ENCODE measurements around the gene SGTA. TPM values are rescaled to one million over a fixed set of nuclear protein-coding genes. Genes with fewer than 3 reads are reported as not detected.

SGTA gene
- polyA plus RNA-seq, 4 donors, result 38.2 to 79.5 (median 69.7) TPM

GRCh38 chr19:2759362-2759761, 23.7 kb downstream of the SGTA start:
- Histone ChIP-seq H3K27ac (ENCODE audit: low read depth in 1 of 3, low read length in 2 of 3) (no peak overlapping the region), H3K4me1 (ENCODE audit: control insufficient read depth in 3 of 3, insufficient read depth in 2 of 3, low read depth in 1 of 3, low read length in 2 of 3) (no peaks in the 10 kb centered on the region), H3K4me3 (ENCODE audit: low read depth in 1 of 3, low read length in 3 of 3) (no peak overlapping the region), H3K27me3 (ENCODE audit: control insufficient read depth in 3 of 3, insufficient read depth in 3 of 3, low read length in 3 of 3) (no peaks in the 10 kb centered on the region), H3K9me3 (ENCODE audit: control insufficient read depth in 2 of 2, insufficient read depth in 1 of 2, low read depth in 1 of 2, low read length in 1 of 2) (no peaks in the 10 kb centered on the region), H3K36me3 (ENCODE audit: control insufficient read depth in 3 of 3, insufficient read depth in 2 of 3, low read depth in 1 of 3, low read length in 3 of 3) (peaks cover 15 to 87% (median 19%) of the 10 kb centered on the region in 3 donors)
- WGBS, 3 donors, result 88 to 95% (median 89%) methylated on average over 17 of the region's 17 CpGs
- no peak for FAIRE-seq
- no peak for DNase-seq

- peaks cover 15 to 88% (median 19%) of the 10 kb centered on the region in 3 donors for H3K36me3 ChIP-seq (ENCODE audit: control insufficient read depth in 3 of 3, insufficient read depth in 2 of 3, low read depth in 1 of 3, low read length in 3 of 3)
Measured at GRCh38 chr19:2758601-2759313, 24.3 kb downstream of the SGTA start.

GRCh38 chr19:2756921-2757881, 25.9 kb downstream of the SGTA start:
- Histone ChIP-seq H3K36me3 (ENCODE audit: control insufficient read depth in 3 of 3, insufficient read depth in 2 of 3, low read depth in 1 of 3, low read length in 3 of 3) (peaks cover 10 to 80% (median 19%) of the 10 kb centered on the region in 3 donors), H3K27me3 (ENCODE audit: control insufficient read depth in 3 of 3, insufficient read depth in 3 of 3, low read length in 3 of 3) (no peaks in the 10 kb centered on the region), H3K9me3 (ENCODE audit: control insufficient read depth in 2 of 2, insufficient read depth in 1 of 2, low read depth in 1 of 2, low read length in 1 of 2) (no peaks in the 10 kb centered on the region), H3K27ac (ENCODE audit: low read depth in 1 of 3, low read length in 2 of 3) (no peak overlapping the region), H3K4me3 (ENCODE audit: low read depth in 1 of 3, low read length in 3 of 3) (no peak overlapping the region), H3K4me1 (ENCODE audit: control insufficient read depth in 3 of 3, insufficient read depth in 2 of 3, low read depth in 1 of 3, low read length in 2 of 3) (no peaks in the 10 kb centered on the region)
- FAIRE-seq (no peak), DNase-seq (no peak)
- 95 to 97% (median 96%) methylated on average over 46 to 48 of the region's 48 CpGs for WGBS, 3 donors

More at GRCh38 chr19:2758601-2759313, 24.3 kb downstream of the SGTA start:
- no peaks in the 10 kb centered on the region for H3K4me1 ChIP-seq (ENCODE audit: control insufficient read depth in 3 of 3, insufficient read depth in 2 of 3, low read depth in 1 of 3, low read length in 2 of 3)
- 90 to 96% (median 93%) methylated on average over 17 of the region's 17 CpGs for whole genome bisulfite sequencing, 3 donors
- H3K9me3 ChIP-seq (ENCODE audit: control insufficient read depth in 2 of 2, insufficient read depth in 1 of 2, low read depth in 1 of 2, low read length in 1 of 2), result no peaks in the 10 kb centered on the region
- no peak for DNase-seq
- no peaks in the 10 kb centered on the region for H3K27me3 ChIP-seq (ENCODE audit: control insufficient read depth in 3 of 3, insufficient read depth in 3 of 3, low read length in 3 of 3)
- FAIRE-seq, result no peak
- H3K4me3 ChIP-seq (ENCODE audit: low read depth in 1 of 3, low read length in 3 of 3), result no peak overlapping the region
- H3K27ac ChIP-seq (ENCODE audit: low read depth in 1 of 3, low read length in 2 of 3), result no peak overlapping the region

GRCh38 chr19:2756477-2756876, 26.6 kb downstream of the SGTA start:
- 76 to 89% (median 84%) methylated on average over 8 of the region's 8 CpGs for WGBS, 3 donors
- DNase-seq (no peak), FAIRE-seq (no peak)
- Histone ChIP-seq H3K9me3 (ENCODE audit: control insufficient read depth in 2 of 2, insufficient read depth in 1 of 2, low read depth in 1 of 2, low read length in 1 of 2) (no peaks in the 10 kb centered on the region), H3K4me1 (ENCODE audit: control insufficient read depth in 3 of 3, insufficient read depth in 2 of 3, low read depth in 1 of 3, low read length in 2 of 3) (no peaks in the 10 kb centered on the region), H3K4me3 (ENCODE audit: low read depth in 1 of 3, low read length in 3 of 3) (no peak overlapping the region), H3K36me3 (ENCODE audit: control insufficient read depth in 3 of 3, insufficient read depth in 2 of 3, low read depth in 1 of 3, low read length in 3 of 3) (peaks cover 10 to 73% (median 16%) of the 10 kb centered on the region in 3 donors), H3K27me3 (ENCODE audit: control insufficient read depth in 3 of 3, insufficient read depth in 3 of 3, low read length in 3 of 3) (no peaks in the 10 kb centered on the region), H3K27ac (ENCODE audit: low read depth in 1 of 3, low read length in 2 of 3) (no peak overlapping the region)

GRCh38 chr19:2755811-2756210, 27.3 kb downstream of the SGTA start:
- Histone ChIP-seq H3K27me3 (ENCODE audit: control insufficient read depth in 3 of 3, insufficient read depth in 3 of 3, low read length in 3 of 3) (no peaks in the 10 kb centered on the region), H3K9me3 (ENCODE audit: control insufficient read depth in 2 of 2, insufficient read depth in 1 of 2, low read depth in 1 of 2, low read length in 1 of 2) (no peaks in the 10 kb centered on the region), H3K27ac (ENCODE audit: low read depth in 1 of 3, low read length in 2 of 3) (no peak overlapping the region), H3K4me3 (ENCODE audit: low read depth in 1 of 3, low read length in 3 of 3) (no peak overlapping the region), H3K36me3 (ENCODE audit: control insufficient read depth in 3 of 3, insufficient read depth in 2 of 3, low read depth in 1 of 3, low read length in 3 of 3) (peaks cover 3 to 66% (median 12%) of the 10 kb centered on the region in 3 donors), H3K4me1 (ENCODE audit: control insufficient read depth in 3 of 3, insufficient read depth in 2 of 3, low read depth in 1 of 3, low read length in 2 of 3) (no peaks in the 10 kb centered on the region)
- WGBS, 3 donors, result 92 to 94% (median 93%) methylated on average over 16 of the region's 16 CpGs
- FAIRE-seq, result no peak
- no peak for DNase-seq

GRCh38 chr19:2755448-2755705, 27.7 kb downstream of the SGTA start:
- no peak overlapping the region for H3K27ac ChIP-seq (ENCODE audit: low read depth in 1 of 3, low read length in 2 of 3)
- no peak for DNase-seq
- peaks cover 0 to 62% (median 12%) of the 10 kb centered on the region in 3 donors for H3K36me3 ChIP-seq (ENCODE audit: control insufficient read depth in 3 of 3, insufficient read depth in 2 of 3, low read depth in 1 of 3, low read length in 3 of 3)
- no peaks in the 10 kb centered on the region for H3K9me3 ChIP-seq (ENCODE audit: control insufficient read depth in 2 of 2, insufficient read depth in 1 of 2, low read depth in 1 of 2, low read length in 1 of 2)
- no peaks in the 10 kb centered on the region for H3K4me1 ChIP-seq (ENCODE audit: control insufficient read depth in 3 of 3, insufficient read depth in 2 of 3, low read depth in 1 of 3, low read length in 2 of 3)
- 92 to 95% (median 94%) methylated on average over 16 of the region's 16 CpGs for WGBS, 3 donors
- no peak for FAIRE-seq
- H3K27me3 ChIP-seq (ENCODE audit: control insufficient read depth in 3 of 3, insufficient read depth in 3 of 3, low read length in 3 of 3), result no peaks in the 10 kb centered on the region
- no peak overlapping the region for H3K4me3 ChIP-seq (ENCODE audit: low read depth in 1 of 3, low read length in 3 of 3)

- no peaks in the 10 kb centered on the region for H3K4me1 ChIP-seq (ENCODE audit: control insufficient read depth in 3 of 3, insufficient read depth in 2 of 3, low read depth in 1 of 3, low read length in 2 of 3)
- H3K36me3 ChIP-seq (ENCODE audit: control insufficient read depth in 3 of 3, insufficient read depth in 2 of 3, low read depth in 1 of 3, low read length in 3 of 3), result peaks cover 0 to 61% (median 12%) of the 10 kb centered on the region in 3 donors
- WGBS, 3 donors, result 94 to 96% (median 96%) methylated on average over 43 of the region's 43 CpGs
- no peaks in the 10 kb centered on the region for H3K27me3 ChIP-seq (ENCODE audit: control insufficient read depth in 3 of 3, insufficient read depth in 3 of 3, low read length in 3 of 3)
- H3K4me3 ChIP-seq (ENCODE audit: low read depth in 1 of 3, low read length in 3 of 3), result no peak overlapping the region
- no peaks in the 10 kb centered on the region for H3K9me3 ChIP-seq (ENCODE audit: control insufficient read depth in 2 of 2, insufficient read depth in 1 of 2, low read depth in 1 of 2, low read length in 1 of 2)
- no peak for DNase-seq
- no peak overlapping the region for H3K27ac ChIP-seq (ENCODE audit: low read depth in 1 of 3, low read length in 2 of 3)
- FAIRE-seq, result no peak
Measured at GRCh38 chr19:2754659-2755447, 28.2 kb downstream of the SGTA start.

GRCh38 chr19:2751438-2751830, 31.6 kb downstream of the SGTA start:
- Histone ChIP-seq H3K36me3 (ENCODE audit: control insufficient read depth in 3 of 3, insufficient read depth in 2 of 3, low read depth in 1 of 3, low read length in 3 of 3) (peaks cover 0 to 34% (median 9%) of the 10 kb centered on the region in 3 donors), H3K4me1 (ENCODE audit: control insufficient read depth in 3 of 3, insufficient read depth in 2 of 3, low read depth in 1 of 3, low read length in 2 of 3) (no peaks in the 10 kb centered on the region), H3K27me3 (ENCODE audit: control insufficient read depth in 3 of 3, insufficient read depth in 3 of 3, low read length in 3 of 3) (no peaks in the 10 kb centered on the region), H3K9me3 (ENCODE audit: control insufficient read depth in 2 of 2, insufficient read depth in 1 of 2, low read depth in 1 of 2, low read length in 1 of 2) (no peaks in the 10 kb centered on the region), H3K27ac (ENCODE audit: low read depth in 1 of 3, low read length in 2 of 3) (no peak overlapping the region), H3K4me3 (ENCODE audit: low read depth in 1 of 3, low read length in 3 of 3) (no peak overlapping the region)
- FAIRE-seq, result no peak
- 87 to 92% (median 91%) methylated on average over 20 to 21 of the region's 21 CpGs for WGBS, 3 donors
- no peak for DNase-seq
